ENCODE data around the gene ZNF275.

DNA sequence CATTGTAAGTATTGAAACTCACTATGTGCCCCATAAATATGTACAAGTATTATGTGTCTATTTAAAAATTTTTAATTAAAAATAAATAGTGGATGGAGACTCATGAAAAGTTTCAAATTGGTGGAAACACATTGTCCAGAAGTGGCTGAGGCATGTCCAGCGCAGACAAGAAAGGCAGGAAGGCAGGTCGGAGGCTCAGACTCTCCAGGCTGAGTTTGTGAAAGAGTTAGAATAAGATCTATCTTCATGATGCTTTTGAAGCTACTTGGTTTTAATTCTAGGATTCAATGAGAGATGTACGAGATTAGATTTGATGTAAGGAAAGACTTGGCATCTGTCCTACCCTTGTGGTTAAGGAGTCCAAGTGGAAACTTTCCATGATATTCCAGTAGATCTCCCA is 32.2 kb upstream of the ZNF275 start:
- TF ChIP-seq, protein P1, sequence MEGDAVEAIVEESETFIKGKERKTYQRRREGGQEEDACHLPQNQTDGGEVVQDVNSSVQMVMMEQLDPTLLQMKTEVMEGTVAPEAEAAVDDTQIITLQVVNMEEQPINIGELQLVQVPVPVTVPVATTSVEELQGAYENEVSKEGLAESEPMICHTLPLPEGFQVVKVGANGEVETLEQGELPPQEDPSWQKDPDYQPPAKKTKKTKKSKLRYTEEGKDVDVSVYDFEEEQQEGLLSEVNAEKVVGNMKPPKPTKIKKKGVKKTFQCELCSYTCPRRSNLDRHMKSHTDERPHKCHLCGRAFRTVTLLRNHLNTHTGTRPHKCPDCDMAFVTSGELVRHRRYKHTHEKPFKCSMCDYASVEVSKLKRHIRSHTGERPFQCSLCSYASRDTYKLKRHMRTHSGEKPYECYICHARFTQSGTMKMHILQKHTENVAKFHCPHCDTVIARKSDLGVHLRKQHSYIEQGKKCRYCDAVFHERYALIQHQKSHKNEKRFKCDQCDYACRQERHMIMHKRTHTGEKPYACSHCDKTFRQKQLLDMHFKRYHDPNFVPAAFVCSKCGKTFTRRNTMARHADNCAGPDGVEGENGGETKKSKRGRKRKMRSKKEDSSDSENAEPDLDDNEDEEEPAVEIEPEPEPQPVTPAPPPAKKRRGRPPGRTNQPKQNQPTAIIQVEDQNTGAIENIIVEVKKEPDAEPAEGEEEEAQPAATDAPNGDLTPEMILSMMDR (conservative IDR thresholded peaks at IDR 0.05; ENCODE audit: low read length), result no peak
- no peak for TF ChIP-seq EZH2phosphoT487 (IDR thresholded peaks at IDR 0.05; ENCODE audit: borderline replicate concordance, low read depth, low read length)
